GM12874 (cell line): ENCODE results near the gene UBR7.

Experiments
- CTCF ChIP-seq: IDR thresholded peaks from 2 replicates; pipeline ENCODE4 v1.5.1; 2011; ENCODE audit warnings: low read depth, mild to moderate bottlenecking, control low read depth, low read length, moderate library complexity; ENCODE audit not compliant: insufficient read depth

Gene UBR7

GRCh38 chr14:93267149-93267711 lies 60.2 kb downstream of the UBR7 start:
- no peak for TF ChIP-seq CTCF

GRCh38 chr14:93268406-93268805 lies 61.4 kb downstream of the UBR7 start:
- TF ChIP-seq CTCF: no peak

- no peak for TF ChIP-seq CTCF
These were observed 62.4 kb downstream of the UBR7 start for GRCh38 chr14:93269341-93270068.

DNA sequence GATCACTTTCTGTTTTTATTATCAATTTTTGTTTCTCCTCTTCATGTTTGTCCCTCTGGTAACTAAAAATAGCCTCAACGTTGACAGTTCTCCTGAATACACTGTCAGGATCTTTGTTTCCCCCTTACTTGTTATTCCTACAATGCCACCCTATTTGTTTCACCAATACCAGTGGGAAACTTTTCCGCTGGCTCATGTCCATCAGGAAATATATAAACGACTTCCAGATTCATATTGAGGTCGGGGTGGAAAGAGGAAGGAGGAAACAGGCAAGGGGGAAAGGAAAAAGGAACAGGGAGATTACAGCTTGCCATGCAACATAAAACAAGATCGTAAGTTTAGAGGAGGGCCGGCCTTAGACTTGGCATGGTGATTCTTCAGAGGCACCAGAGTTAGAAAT lies 64.1 kb downstream of the UBR7 start:
- TF ChIP-seq CTCF: no peak

- no peak for TF ChIP-seq CTCF
These were observed 67.2 kb downstream of the UBR7 start for GRCh38 chr14:93274055-93274806.

DNA sequence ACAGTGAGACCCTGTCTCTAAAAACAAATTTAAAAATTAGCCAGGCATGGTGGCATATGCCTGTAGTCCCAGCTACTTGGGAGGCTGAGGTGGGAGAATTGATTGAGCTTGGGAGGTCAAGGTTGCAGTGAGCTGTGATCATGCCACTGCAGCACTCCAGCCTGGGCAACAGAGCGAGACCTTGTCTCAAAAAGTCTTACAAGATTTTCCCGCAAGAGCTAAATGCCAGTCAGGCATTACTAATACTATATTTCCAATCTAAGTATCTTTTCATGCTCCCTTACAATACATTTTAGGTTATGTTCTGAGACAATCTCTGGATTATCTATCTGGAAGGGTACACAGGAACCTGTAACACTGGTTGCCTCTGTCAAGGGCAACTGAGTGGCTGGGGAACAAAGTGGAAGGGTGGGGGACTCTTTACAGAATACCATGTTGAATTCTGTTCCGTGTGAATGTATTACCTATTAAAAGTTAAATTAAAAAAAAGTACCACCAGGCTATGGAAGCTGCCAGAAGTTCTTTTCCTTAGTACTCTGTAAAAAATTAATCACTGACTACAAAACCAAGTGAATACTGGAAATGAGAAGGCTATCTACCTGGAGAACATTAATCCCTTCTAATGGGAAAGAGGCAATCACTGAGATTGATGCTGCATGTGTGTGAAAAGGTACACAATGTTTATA lies 69.1 kb downstream of the UBR7 start:
- no peak for TF ChIP-seq CTCF
